IPS-15b (cell line): ENCODE data around the gene DRG2.
A peak's percentile ranks its signal among the peaks of the same experiment; 100 is the strongest.

Source experiments
- H3K27me3 ChIP-seq: one replicate; pipeline ENCODE4 v1.6.1; 2013; ENCODE audit warnings: low read length; ENCODE audit not compliant: control insufficient read depth, insufficient read depth
- H3K36me3 ChIP-seq: one replicate; pipeline ENCODE4 v1.6.1; 2013; ENCODE audit warnings: low read length; ENCODE audit not compliant: control insufficient read depth, insufficient read depth
- H3K4me1 ChIP-seq: one replicate; pipeline ENCODE4 v1.6.1; 2013; ENCODE audit warnings: mild to moderate bottlenecking, low read length; ENCODE audit not compliant: control insufficient read depth, insufficient read depth
- H3K4me3 ChIP-seq: one replicate; pipeline ENCODE4 v1.5.1; 2013; ENCODE audit warnings: low read depth, low read length
- H3K9ac ChIP-seq: one replicate; pipeline ENCODE4 v1.6.1; 2013; ENCODE audit warnings: low read depth, mild to moderate bottlenecking, low read length
- H3K9me3 ChIP-seq: one replicate; pipeline ENCODE4 v1.6.1; 2013; ENCODE audit warnings: mild to moderate bottlenecking, low read length; ENCODE audit not compliant: control insufficient read depth, insufficient read depth

Gene DRG2

GRCh38 chr17:18119938-18120337 is 32.2 kb downstream of the DRG2 start:
- no peak overlapping the region for H3K9ac ChIP-seq
- H3K4me1 ChIP-seq: no peaks in the 10 kb centered on the region
- H3K27me3 ChIP-seq: no peaks in the 10 kb centered on the region
- no peak overlapping the region for H3K4me3 ChIP-seq
- H3K36me3 ChIP-seq: no peaks in the 10 kb centered on the region
- H3K9me3 ChIP-seq: peaks cover 2% of the 10 kb centered on the region

- no peaks in the 10 kb centered on the region for H3K27me3 ChIP-seq
Observed at GRCh38 chr17:18120461-18121017, 32.8 kb downstream of the DRG2 start.

GRCh38 chr17:18121144-18121910 is 33.6 kb downstream of the DRG2 start:
- no peaks in the 10 kb centered on the region for H3K4me1 ChIP-seq
- no peaks in the 10 kb centered on the region for H3K27me3 ChIP-seq
- H3K4me3 ChIP-seq: no peak overlapping the region
- H3K36me3 ChIP-seq: no peaks in the 10 kb centered on the region
- peaks cover 2% of the 10 kb centered on the region for H3K9me3 ChIP-seq
- H3K9ac ChIP-seq: no peak overlapping the region

More at GRCh38 chr17:18120461-18121017, 32.8 kb downstream of the DRG2 start:
- Histone ChIP-seq H3K9ac (no peak overlapping the region), H3K9me3 (peaks cover 2% of the 10 kb centered on the region), H3K36me3 (no peaks in the 10 kb centered on the region), H3K4me1 (no peaks in the 10 kb centered on the region), H3K4me3 (no peak overlapping the region)

GRCh38 chr17:18122990-18123753 is 35.4 kb downstream of the DRG2 start:
- no peaks in the 10 kb centered on the region for H3K36me3 ChIP-seq
- no peak overlapping the region for H3K9ac ChIP-seq
- H3K27me3 ChIP-seq: no peaks in the 10 kb centered on the region
- H3K4me3 ChIP-seq: no peak overlapping the region
- H3K4me1 ChIP-seq: no peaks in the 10 kb centered on the region
- H3K9me3 ChIP-seq: peaks cover 2% of the 10 kb centered on the region

GRCh38 chr17:18124345-18125126 is 36.8 kb downstream of the DRG2 start:
- Histone ChIP-seq H3K36me3 (no peaks in the 10 kb centered on the region), H3K4me1 (no peaks in the 10 kb centered on the region), H3K9me3 (peaks cover 2% of the 10 kb centered on the region), H3K9ac (no peak overlapping the region), H3K27me3 (no peaks in the 10 kb centered on the region), H3K4me3 (no peak overlapping the region)

- no peaks in the 10 kb centered on the region for H3K36me3 ChIP-seq
Observed at GRCh38 chr17:18129041-18129502, 41.3 kb downstream of the DRG2 start.

GRCh38 chr17:18132711-18133110 is 45.0 kb downstream of the DRG2 start:
- H3K27me3 ChIP-seq: no peaks in the 10 kb centered on the region
- no peaks in the 10 kb centered on the region for H3K9me3 ChIP-seq
- H3K36me3 ChIP-seq: no peaks in the 10 kb centered on the region
- no peak overlapping the region for H3K4me3 ChIP-seq
- no peaks in the 10 kb centered on the region for H3K4me1 ChIP-seq
- H3K9ac ChIP-seq: no peak overlapping the region

More at GRCh38 chr17:18129041-18129502, 41.3 kb downstream of the DRG2 start:
- no peak overlapping the region for H3K4me3 ChIP-seq
- no peaks in the 10 kb centered on the region for H3K4me1 ChIP-seq
- H3K9ac ChIP-seq: no peak overlapping the region
- no peaks in the 10 kb centered on the region for H3K9me3 ChIP-seq
- no peaks in the 10 kb centered on the region for H3K27me3 ChIP-seq

- H3K36me3 ChIP-seq: no peaks in the 10 kb centered on the region
- no peak overlapping the region for H3K9ac ChIP-seq
- H3K4me1 ChIP-seq: no peaks in the 10 kb centered on the region
- H3K9me3 ChIP-seq: no peaks in the 10 kb centered on the region
- no peak overlapping the region for H3K4me3 ChIP-seq
- no peaks in the 10 kb centered on the region for H3K27me3 ChIP-seq
Observed at GRCh38 chr17:18136357-18136756, 48.6 kb downstream of the DRG2 start.

GRCh38 chr17:18138065-18138749 is 50.5 kb downstream of the DRG2 start:
- Histone ChIP-seq H3K4me1 (peaks cover 4% of the 10 kb centered on the region), H3K9ac (peak overlapping the region; percentile 47)

GRCh38 chr17:18139092-18139491 is 51.3 kb downstream of the DRG2 start:
- Histone ChIP-seq H3K9me3 (no peaks in the 10 kb centered on the region), H3K27me3 (no peaks in the 10 kb centered on the region), H3K4me3 (no peak overlapping the region), H3K4me1 (peaks cover 4% of the 10 kb centered on the region), H3K36me3 (no peaks in the 10 kb centered on the region), H3K9ac (no peak overlapping the region)

More at GRCh38 chr17:18138065-18138749, 50.5 kb downstream of the DRG2 start:
- Histone ChIP-seq H3K36me3 (no peaks in the 10 kb centered on the region), H3K9me3 (no peaks in the 10 kb centered on the region), H3K4me3 (no peak overlapping the region), H3K27me3 (no peaks in the 10 kb centered on the region)

GRCh38 chr17:18139498-18139897 is 51.8 kb downstream of the DRG2 start:
- Histone ChIP-seq H3K27me3 (no peaks in the 10 kb centered on the region), H3K9me3 (no peaks in the 10 kb centered on the region), H3K4me3 (no peak overlapping the region), H3K9ac (no peak overlapping the region), H3K36me3 (no peaks in the 10 kb centered on the region), H3K4me1 (peaks cover 4% of the 10 kb centered on the region)
